Measurements from ENCODE around the gene RBBP4.
"Not testable (repeated sequence)": the region's sequence is repeated elsewhere in the genome, so short reads cannot be mapped to it uniquely, and the experiment has no call there.

- TF ChIP-seq SSRP1 (CRISPR knock-in tag; IDR thresholded peaks at IDR 0.05); PCBP2 (optimal IDR thresholded peaks at IDR 0.05; ENCODE audit: low read depth, low read length, poor library complexity, severe bottlenecking); BRCA1 (CRISPR knock-in tag; IDR thresholded peaks at IDR 0.05): not testable (repeated sequence)
Observed at GRCh38 chr1:32642292-32642827, 8.6 kb upstream of the RBBP4 start.
